HepG2 (cell line): Measurements from ENCODE around the gene ZBTB7C. TPM values are rescaled to one million over a fixed set of nuclear protein-coding genes. Genes with fewer than 3 reads are reported as not detected.

ENCODE experiments used
- ATAC-seq: fragments of 200-7000 bp; cut with Tn5 transposase; 3 replicates; pipeline ENCODE4 v1.9.1; 2020; ENCODE audit warnings: mild to moderate bottlenecking, moderate library complexity
- BruUV-seq: library from RNA; stranded (reverse); fragments of 400-500 nt; replicated peaks from 2 replicates; lab custom pipeline; 2021; lab: Mats Ljungman, UMichigan
- CTCF ChIA-PET: fragments of 300-600 bp; formaldehyde crosslinking; extraction: SDS; loops from one replicate; lab custom pipeline; 2021; ENCODE audit warnings: low total read pairs, inconsistent platforms, low intra/inter-chr PET ratio; lab: Yijun Ruan, JAX
- POLR2A ChIA-PET: fragments of 350-600 bp; sonication (Branson Sonifier 250); formaldehyde crosslinking; loops from one replicate; lab custom pipeline; 2020; ENCODE audit warnings: antibody characterized with exemption, inconsistent platforms; lab: Yijun Ruan, JAX
- DNase-seq: peaks from one replicate; pipeline ENCODE4 v3.0.0-alpha.2; 2015; ENCODE audit warnings: low spot score
- FAIRE-seq: peaks from 3 replicates; lab custom pipeline; 2011; peaks lifted over from hg19 to GRCh38; lab: Jason Lieb, UNC
- H2AFZ ChIP-seq: one replicate; pipeline ENCODE4 v1.6.1; 2011; ENCODE audit warnings: low read length, inconsistent platforms
- H3K27ac ChIP-seq: fragments of 300-600 bp; 3 replicates; pipeline ENCODE4 v1.8.0; 2011; ENCODE audit warnings: mixed run types, mild to moderate bottlenecking, mixed read lengths, low read length, inconsistent platforms; ENCODE audit not compliant: insufficient read depth; ENCODE audit errors: extremely low read length
- H3K27me3 ChIP-seq, 2 experiments: fragments of 200-600 bp in 1 of 2; 2 replicates in 1 of 2; 3 replicates in 1 of 2; pipeline versions ENCODE4 v1.6.0 to v1.8.0; 2011; ENCODE audit warnings: low read length in 2 of 2, mild to moderate bottlenecking in 2 of 2, moderate library complexity in 2 of 2, inconsistent platforms in 1 of 2; ENCODE audit not compliant: insufficient read depth in 2 of 2, control insufficient read depth in 1 of 2
- H3K36me3 ChIP-seq, 2 experiments: fragments of 200-600 bp in 1 of 2; replicated peaks in 1 of 2; 2 replicates in 1 of 2; 3 replicates in 1 of 2; pipeline versions ENCODE4 v1.5.1 to v1.8.0; 2011; ENCODE audit warnings: low read length in 2 of 2, inconsistent platforms in 1 of 2; ENCODE audit not compliant: insufficient read depth in 2 of 2, control insufficient read depth in 1 of 2
- H3K4me1 ChIP-seq: 2 replicates; pipeline ENCODE4 v1.5.1; 2012; ENCODE audit warnings: low read length, inconsistent platforms; ENCODE audit not compliant: insufficient read depth
- H3K4me2 ChIP-seq: 2 replicates; pipeline ENCODE4 v1.6.0; 2011; ENCODE audit warnings: low read depth, low read length, inconsistent platforms
- H3K4me3 ChIP-seq, 3 experiments: fragments of 200-600 bp in 1 of 3; sonication (generic), shearing (Covaris generic) in 1 of 3; replicated peaks in 1 of 3; 2 replicates each; pipeline ENCODE4 v1.5.1; 2011 to 2016; ENCODE audit warnings: low read length in 3 of 3, inconsistent platforms in 2 of 3, low read depth in 2 of 3, mild to moderate bottlenecking in 2 of 3, control low read depth in 1 of 3, mixed read lengths in 1 of 3; ENCODE audit not compliant: insufficient read depth in 1 of 3
- H3K79me2 ChIP-seq: one replicate; pipeline ENCODE4 v1.6.1; 2011; ENCODE audit warnings: low read length, inconsistent platforms; ENCODE audit not compliant: insufficient read depth
- H3K9ac ChIP-seq: 2 replicates; pipeline ENCODE4 v1.6.0; 2011; ENCODE audit warnings: mild to moderate bottlenecking, low read depth, low read length, inconsistent platforms; ENCODE audit not compliant: insufficient read depth
- H3K9me3 ChIP-seq: 2 replicates; pipeline ENCODE4 v1.5.1; 2012; ENCODE audit warnings: mild to moderate bottlenecking, low read length
- H4K20me1 ChIP-seq: 2 replicates; pipeline ENCODE4 v1.6.0; 2011; ENCODE audit warnings: inconsistent platforms, mild to moderate bottlenecking, low read length, moderate library complexity; ENCODE audit not compliant: insufficient read depth
- AGO1 ChIP-seq: fragments of 200-400 bp; formaldehyde crosslinking; IDR thresholded peaks from 2 replicates; pipeline ENCODE4 v1.6.1; 2017; ENCODE audit warnings: mild to moderate bottlenecking, low read depth, low read length, moderate library complexity; ENCODE audit not compliant: poor library complexity, severe bottlenecking
- LRRFIP1 ChIP-seq: sonication (generic); formaldehyde crosslinking; conservative IDR thresholded peaks from 2 replicates; pipeline ENCODE4 v1.4.0; 2020; ENCODE audit warnings: missing genetic modification reagents
- PAF1 ChIP-seq: IDR thresholded peaks from 2 replicates; pipeline ENCODE4 v1.6.1; 2016; ENCODE audit warnings: missing genetic modification reagents, missing compliant biosample characterization
- TRIM24 ChIP-seq: sonication (generic); formaldehyde crosslinking; IDR thresholded peaks from 2 replicates; pipeline ENCODE4 v1.8.0; 2022; ENCODE audit warnings: mild to moderate bottlenecking, missing genetic modification reagents
- WGBS: methylation state at CpG from one replicate; pipeline ENCODE4 v1.1.6; 2017; ENCODE audit warnings: low lambda C conversion rate; 5-methylcytosine and 5-hydroxymethylcytosine counted together
- in situ Hi-C: cut with HindIII; loops from 2 replicates; pipeline ENCODE4 v1.10.0; 2017; ENCODE audit warnings: low pct_unique_long_range_greater_than_20kb; ENCODE audit not compliant: extremely low pct_ligation_motif_present
- intact Hi-C: fragments of 100-400 bp; cut with micrococcal nuclease; formaldehyde crosslinking; loops from one replicate; pipeline ENCODE4 v1.10.0; 2022; ENCODE audit not compliant: unreplicated experiment
- polyA plus RNA-seq, 8 experiments: library from polyadenylated mRNA; depleted of rRNA in 3 of 8; stranded (reverse) in 7 of 8; unstranded in 1 of 8; fragments of >200 nt; fragmentation: Illumina TruSeq in 4 of 8; extraction: Trizol in 4 of 8; gene quantifications; 2 replicates each; pipeline versions ENCODE4 v1.2.1 to v1.2.3, GENCODE V29; 2011 to 2016; ENCODE audit warnings: low read depth in 4 of 8, missing spikeins in 1 of 8, mixed read lengths in 1 of 8; ENCODE audit not compliant: insufficient read depth in 1 of 8
- total RNA-seq, 5 experiments: library from RNA; depleted of rRNA; stranded (reverse); fragments of >200 nt; fragmentation: Illumina TruSeq; extraction: Trizol; gene quantifications; 2 replicates each; pipeline ENCODE4 v1.2.3, GENCODE V29; 2016; ENCODE audit warnings: low read depth in 1 of 5

The ZBTB7C gene
- total and polyA plus RNA-seq, 2 of the 13 experiments (the other 11 are each of a cell fraction or from before 2014, with no cell fraction given), result 0.01 to 0.04 TPM

GRCh38 chr18:48007381-48007780 is 401.8 kb downstream of the ZBTB7C start:
- Histone ChIP-seq H3K9me3 (no peaks in the 10 kb centered on the region), H3K27me3 (peaks cover 2 to 30% of the 10 kb centered on the region in 2 experiments; a peak in 4 of 5 replicates), H3K4me2 (peak overlapping the region; percentile 95), H4K20me1 (no peaks in the 10 kb centered on the region), H3K4me1 (peaks cover 8% of the 10 kb centered on the region), H3K27ac (no peak overlapping the region), H3K36me3 (no peaks in the 10 kb centered on the region), H3K79me2 (no peaks in the 10 kb centered on the region), H3K9ac (no peak overlapping the region), H3K4me3 (peak overlapping the region in 1 of 3 experiments; percentile 77; a peak in 1 of 6 replicates), H2AFZ (no peak overlapping the region)
- intact Hi-C loops, result loop anchor here (5.0 kb wide), 1 partner anchor 75 kb away; the partner anchor contains the start of gene SMAD2
- TF ChIP-seq LRRFIP1 (CRISPR knock-in tag) (no peak), AGO1 (no peak), TRIM24 (CRISPR knock-in tag) (no peak)
- CTCF ChIA-PET, result no interaction called here
- POLR2A ChIA-PET, result no interaction called here
- BruUV-seq, result no TSS peak
- no peak for FAIRE-seq
- no peak for DNase-seq
- WGBS, result 88% methylated on average over 7 of the region's 10 CpGs
- ATAC-seq, result no peak; the same call in 2 of the 3 replicates
- in situ Hi-C loops, result no loop called here

- 65% methylated on average over 12 of the region's 12 CpGs for WGBS
- H3K4me3 ChIP-seq, result no peak overlapping the region
- no peak for TF ChIP-seq PAF1 (CRISPR knock-in tag)
- ChIA-PET CTCF (no interaction called here), POLR2A (no interaction called here)
- peaks cover 2 to 29% of the 10 kb centered on the region in 2 experiments; a peak in 4 of 5 replicates for H3K27me3 ChIP-seq
- no peak overlapping the region for H3K4me2 ChIP-seq
- peaks cover 8% of the 10 kb centered on the region for H3K4me1 ChIP-seq
- no peak overlapping the region for H3K27ac ChIP-seq
- H2AFZ ChIP-seq, result no peak overlapping the region
- ATAC-seq (no peak), FAIRE-seq (no peak), DNase-seq (no peak)
- BruUV-seq, result no TSS peak
- intact Hi-C loops, result loop anchor here (5.0 kb wide), 1 partner anchor 74 kb away; the partner anchor contains the start of gene SMAD2
- no peaks in the 10 kb centered on the region for H3K9me3 ChIP-seq
- H3K9ac ChIP-seq, result no peak overlapping the region
- no peaks in the 10 kb centered on the region for H3K36me3 ChIP-seq
- H3K79me2 ChIP-seq, result no peaks in the 10 kb centered on the region
- H4K20me1 ChIP-seq, result no peaks in the 10 kb centered on the region
- in situ Hi-C loops, result no loop called here
Measured at GRCh38 chr18:48006415-48007175, 402.6 kb downstream of the ZBTB7C start.
